ES-I3 (cell line): ENCODE measurements around the gene RGS6.

Experiments used
- H3K36me3 ChIP-seq: 2 replicates; pipeline ENCODE4 v1.6.1; 2013; ENCODE audit warnings: mild to moderate bottlenecking, low read length, control low read depth, moderate library complexity; ENCODE audit not compliant: insufficient read depth
- H3K4me1 ChIP-seq: 2 replicates; pipeline ENCODE4 v1.6.1; 2013; ENCODE audit warnings: mild to moderate bottlenecking, control low read depth, low read length; ENCODE audit not compliant: insufficient read depth
- H3K9ac ChIP-seq: 2 replicates; pipeline ENCODE4 v1.6.1; 2013; ENCODE audit warnings: low read depth, mild to moderate bottlenecking, low read length, moderate library complexity
- H3K9me3 ChIP-seq: 2 replicates; pipeline ENCODE4 v1.6.1; 2013; ENCODE audit warnings: mild to moderate bottlenecking, low read length, moderate library complexity; ENCODE audit not compliant: control insufficient read depth, insufficient read depth

RGS6 gene

GRCh38 chr14:72054911-72055310, 122.7 kb downstream of the RGS6 start:
- Histone ChIP-seq H3K9me3 (no peaks in the 10 kb centered on the region), H3K4me1 (no peaks in the 10 kb centered on the region), H3K36me3 (no peaks in the 10 kb centered on the region), H3K9ac (no peak overlapping the region)

GRCh38 chr14:72057701-72058285, 125.6 kb downstream of the RGS6 start:
- H3K9me3 ChIP-seq: no peaks in the 10 kb centered on the region

GRCh38 chr14:72060460-72060859, 128.2 kb downstream of the RGS6 start:
- Histone ChIP-seq H3K4me1 (no peaks in the 10 kb centered on the region), H3K36me3 (no peaks in the 10 kb centered on the region), H3K9ac (no peak overlapping the region), H3K9me3 (no peaks in the 10 kb centered on the region)

More at GRCh38 chr14:72057701-72058285, 125.6 kb downstream of the RGS6 start:
- Histone ChIP-seq H3K9ac (no peak overlapping the region), H3K36me3 (no peaks in the 10 kb centered on the region), H3K4me1 (no peaks in the 10 kb centered on the region)

GRCh38 chr14:72060917-72061316, 128.7 kb downstream of the RGS6 start:
- no peaks in the 10 kb centered on the region for H3K9me3 ChIP-seq

GRCh38 chr14:72061718-72062117, 129.5 kb downstream of the RGS6 start:
- no peaks in the 10 kb centered on the region for H3K4me1 ChIP-seq

More at GRCh38 chr14:72060917-72061316, 128.7 kb downstream of the RGS6 start:
- Histone ChIP-seq H3K4me1 (no peaks in the 10 kb centered on the region), H3K36me3 (no peaks in the 10 kb centered on the region), H3K9ac (no peak overlapping the region)

GRCh38 chr14:72063761-72064282, 131.6 kb downstream of the RGS6 start:
- H3K36me3 ChIP-seq: no peaks in the 10 kb centered on the region
- no peaks in the 10 kb centered on the region for H3K4me1 ChIP-seq
- H3K9me3 ChIP-seq: no peaks in the 10 kb centered on the region
- no peak overlapping the region for H3K9ac ChIP-seq

More at GRCh38 chr14:72061718-72062117, 129.5 kb downstream of the RGS6 start:
- H3K9ac ChIP-seq: no peak overlapping the region
- no peaks in the 10 kb centered on the region for H3K36me3 ChIP-seq
- H3K9me3 ChIP-seq: no peaks in the 10 kb centered on the region

- H3K9ac ChIP-seq: no peak overlapping the region
- no peaks in the 10 kb centered on the region for H3K36me3 ChIP-seq
- no peaks in the 10 kb centered on the region for H3K4me1 ChIP-seq
- H3K9me3 ChIP-seq: no peaks in the 10 kb centered on the region
Measured at GRCh38 chr14:72064501-72064900, 132.3 kb downstream of the RGS6 start.

GRCh38 chr14:72070458-72070857, 138.2 kb downstream of the RGS6 start:
- Histone ChIP-seq H3K9me3 (no peaks in the 10 kb centered on the region), H3K9ac (no peak overlapping the region), H3K36me3 (no peaks in the 10 kb centered on the region), H3K4me1 (no peaks in the 10 kb centered on the region)

- Histone ChIP-seq H3K4me1 (no peaks in the 10 kb centered on the region), H3K36me3 (no peaks in the 10 kb centered on the region), H3K9ac (no peak overlapping the region), H3K9me3 (0 out of 2 replicates have a peak, but pooled peaks cover 4% of the 10 kb centered on the region)
Measured at GRCh38 chr14:72075649-72076334, 143.6 kb downstream of the RGS6 start.

- H3K36me3 ChIP-seq: no peaks in the 10 kb centered on the region
- H3K4me1 ChIP-seq: peaks cover 3% of the 10 kb centered on the region
- H3K9me3 ChIP-seq: 0 out of 2 replicates have a peak, but pooled peaks cover 8% of the 10 kb centered on the region
- H3K9ac ChIP-seq: no peak overlapping the region
Measured at GRCh38 chr14:72081137-72081536, 148.9 kb downstream of the RGS6 start.

GRCh38 chr14:72084935-72085334, 152.7 kb downstream of the RGS6 start:
- Histone ChIP-seq H3K9ac (no peak overlapping the region), H3K36me3 (no peaks in the 10 kb centered on the region), H3K9me3 (peaks cover 4% of the 10 kb centered on the region; the same call in 1 of the 2 replicates), H3K4me1 (peaks cover 9% of the 10 kb centered on the region)

GRCh38 chr14:72089625-72090024, 157.4 kb downstream of the RGS6 start:
- Histone ChIP-seq H3K4me1 (peaks cover 9% of the 10 kb centered on the region), H3K9me3 (no peaks in the 10 kb centered on the region; the same call in 1 of the 2 replicates), H3K9ac (no peak overlapping the region), H3K36me3 (no peaks in the 10 kb centered on the region)

GRCh38 chr14:72094844-72095582, 162.8 kb downstream of the RGS6 start:
- Histone ChIP-seq H3K4me1 (peaks cover 4% of the 10 kb centered on the region; the same call in 1 of the 2 replicates), H3K9me3 (no peaks in the 10 kb centered on the region), H3K36me3 (no peaks in the 10 kb centered on the region), H3K9ac (no peak overlapping the region)

GRCh38 chr14:72097173-72097783, 165.0 kb downstream of the RGS6 start:
- no peaks in the 10 kb centered on the region for H3K36me3 ChIP-seq
- H3K9ac ChIP-seq: no peak overlapping the region
- no peaks in the 10 kb centered on the region for H3K9me3 ChIP-seq
- H3K4me1 ChIP-seq: peaks cover 4% of the 10 kb centered on the region; the same call in 1 of the 2 replicates
